GM23338 (cell line): Measurements from ENCODE around the gene ARHGAP12. TPM values are rescaled to one million over a fixed set of nuclear protein-coding genes. Genes with fewer than 3 reads are reported as not detected.

Experiments
- ATAC-seq: fragments of 200-7000 bp; cut with Tn5 transposase; 3 replicates; pipeline ENCODE4 v1.9.1; 2020
- DNase-seq: peaks from one replicate; pipeline ENCODE4 v3.0.0-alpha.2; 2015; ENCODE audit warnings: low spot score
- H2AFZ ChIP-seq: fragments of 200-600 bp; sonication (generic); 2 replicates; pipeline ENCODE4 v1.8.0; 2016; ENCODE audit warnings: antibody characterized with exemption, mild to moderate bottlenecking, moderate library complexity
- H3F3A ChIP-seq: fragments of 200-600 bp; sonication (generic); replicated peaks from 2 replicates; pipeline ENCODE4 v1.8.0; 2017; ENCODE audit warnings: antibody characterized with exemption, mixed run types, low read depth
- H3K27ac ChIP-seq: fragments of 200-600 bp; sonication (generic); 2 replicates; pipeline ENCODE4 v1.6.1; 2016; ENCODE audit warnings: low read depth
- H3K27me3 ChIP-seq: fragments of 200-600 bp; sonication (generic); 2 replicates; pipeline ENCODE4 v1.8.0; 2016; ENCODE audit warnings: mild to moderate bottlenecking, mixed run types, moderate library complexity; ENCODE audit not compliant: insufficient read depth
- H3K36me3 ChIP-seq: fragments of 200-600 bp; sonication (generic); 2 replicates; pipeline ENCODE4 v1.8.0; 2016; ENCODE audit warnings: mild to moderate bottlenecking; ENCODE audit not compliant: insufficient read depth
- H3K4me1 ChIP-seq: fragments of 200-600 bp; sonication (generic); 2 replicates; pipeline ENCODE4 v1.8.0; 2016; ENCODE audit warnings: mild to moderate bottlenecking, moderate library complexity; ENCODE audit not compliant: insufficient read depth
- H3K4me2 ChIP-seq: fragments of 200-600 bp; sonication (generic); 2 replicates; pipeline ENCODE4 v1.7.1; 2017; ENCODE audit warnings: mixed run types
- H3K4me3 ChIP-seq: fragments of 200-600 bp; sonication (generic); 2 replicates; pipeline ENCODE4 v1.6.1; 2016; ENCODE audit warnings: mixed run types
- H3K79me2 ChIP-seq: fragments of 200-600 bp; sonication (generic); replicated peaks from 2 replicates; pipeline ENCODE4 v1.8.0; 2017; ENCODE audit warnings: mild to moderate bottlenecking; ENCODE audit not compliant: insufficient read depth
- H3K9me2 ChIP-seq: fragments of 200-600 bp; sonication (generic); 2 replicates; pipeline ENCODE4 v1.8.0; 2017; ENCODE audit not compliant: insufficient read depth
- H4K20me1 ChIP-seq: fragments of 200-600 bp; sonication (generic); replicated peaks from 2 replicates; pipeline ENCODE4 v1.8.0; 2017; ENCODE audit warnings: mild to moderate bottlenecking; ENCODE audit not compliant: insufficient read depth
- H3K27ac Mint-ChIP-seq: 2 replicates; pipeline ENCODE4 v1.8.0; 2020; ENCODE audit warnings: inconsistent platforms, mild to moderate bottlenecking, moderate library complexity, mixed read lengths
- H3K27me3 Mint-ChIP-seq: 3 replicates; pipeline ENCODE4 v1.8.0; 2022; ENCODE audit warnings: low read depth, mild to moderate bottlenecking, moderate library complexity, mixed read lengths, inconsistent platforms; ENCODE audit not compliant: insufficient read depth, poor library complexity
- H3K36me3 Mint-ChIP-seq: 3 replicates; pipeline ENCODE4 v1.8.0; 2021; ENCODE audit warnings: low read depth, mild to moderate bottlenecking, inconsistent platforms, moderate library complexity, mixed read lengths
- H3K4me1 Mint-ChIP-seq: 3 replicates; pipeline ENCODE4 v1.8.0; 2020; ENCODE audit warnings: mild to moderate bottlenecking, inconsistent platforms, mixed read lengths
- H3K4me3 Mint-ChIP-seq: 3 replicates; pipeline ENCODE4 v1.8.0; 2021; ENCODE audit warnings: moderate library complexity, mild to moderate bottlenecking, inconsistent platforms, mixed read lengths
- H3K9me3 Mint-ChIP-seq: 3 replicates; pipeline ENCODE4 v1.8.0; 2020; ENCODE audit warnings: moderate library complexity, mild to moderate bottlenecking, inconsistent platforms, mixed read lengths
- CTCF ChIP-seq, 2 experiments: fragments of 200-600 bp in 1 of 2; sonication (generic) in 1 of 2; conservative IDR thresholded peaks; 2 replicates each; pipeline versions ENCODE4 v1.5.1 to v1.6.1; 2016 to 2017; ENCODE audit warnings: antibody characterized with exemption in 2 of 2, low read depth in 2 of 2, mild to moderate bottlenecking in 2 of 2, moderate library complexity in 1 of 2
- EZH2phosphoT487 ChIP-seq: fragments of 200-600 bp; sonication (generic); IDR thresholded peaks from one replicate; pipeline ENCODE4 v1.8.1; 2018; ENCODE audit warnings: antibody characterized with exemption; ENCODE audit not compliant: unreplicated experiment
- JUNB ChIP-seq: IDR thresholded peaks from one replicate; pipeline ENCODE4 v1.6.1; 2016; ENCODE audit warnings: antibody characterized with exemption; ENCODE audit not compliant: unreplicated experiment
- POLR2AphosphoS5 ChIP-seq: IDR thresholded peaks from 2 replicates; pipeline ENCODE4 v1.6.1; 2016; ENCODE audit warnings: antibody characterized with exemption, low read depth
- STAT1 ChIP-seq: IDR thresholded peaks from one replicate; pipeline ENCODE4 v1.6.1; 2016; ENCODE audit warnings: antibody characterized with exemption; ENCODE audit not compliant: unreplicated experiment
- ZNF114 ChIP-seq: fragments of 250-450 bp; sonication (Bioruptor Pico); IDR thresholded peaks from 2 replicates; pipeline ENCODE4 v1.5.0; 2020; ENCODE audit warnings: mild to moderate bottlenecking, moderate library complexity
- ZNF462 ChIP-seq: fragments of 250-450 bp; sonication (Bioruptor Pico); IDR thresholded peaks from 2 replicates; pipeline ENCODE4 v1.5.0; 2020; ENCODE audit warnings: mild to moderate bottlenecking, moderate library complexity
- polyA plus RNA-seq: library from polyadenylated mRNA; unstranded; fragments of >200 nt; fragmentation: Nextera tagmentation; extraction: Ambion mirVana; gene quantifications from 2 replicates; pipeline ENCODE4 v1.2.1, GENCODE V29; 2016
- total RNA-seq: library from RNA; depleted of rRNA; stranded (reverse); fragments of >200 nt; shearing (Covaris generic); gene quantifications from 2 replicates; pipeline ENCODE4 v1.2.3, GENCODE V29; 2014
- TF ChIP-seq, protein P1 (sequence below): IDR thresholded peaks from 2 replicates; pipeline ENCODE4 v1.6.1; 2016; ENCODE audit warnings: antibody characterized with exemption

Gene ARHGAP12
- total and polyA plus RNA-seq, 2 experiments from 2014 or later, result 27.5 to 50.7 TPM

DNA sequence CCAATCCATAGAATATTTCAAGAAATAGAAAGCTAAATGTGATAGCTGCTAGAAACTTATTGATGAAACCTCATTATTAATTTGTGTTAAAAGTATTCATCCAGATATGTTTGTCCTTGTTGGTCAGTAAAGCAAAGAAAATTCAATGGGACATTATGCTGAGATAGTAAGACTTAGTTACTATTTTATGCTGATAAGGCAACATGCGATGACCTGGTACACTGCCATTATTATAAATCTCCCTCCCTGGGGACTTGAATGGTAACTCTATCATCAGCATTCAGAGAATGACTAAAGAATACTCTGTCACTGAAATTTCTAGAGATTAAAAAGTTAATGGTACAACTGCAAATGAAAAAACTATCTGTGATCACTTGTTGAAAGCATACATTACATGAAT is 54.9 kb downstream of the ARHGAP12 start:
- H3K36me3 Mint-ChIP-seq, result no peaks in the 10 kb centered on the region
- no peak overlapping the region for H3K27ac Mint-ChIP-seq
- H3K4me3 Mint-ChIP-seq, result no peak overlapping the region
- 0 out of 2 replicates have a peak, but pooled peaks cover 13% of the 10 kb centered on the region for H4K20me1 ChIP-seq
- H3K4me3 ChIP-seq, result no peak overlapping the region
- peaks cover 85% of the 10 kb centered on the region for H3K79me2 ChIP-seq
- H3K9me2 ChIP-seq, result no peaks in the 10 kb centered on the region
- TF ChIP-seq ZNF462, result no peak
- TF ChIP-seq EZH2phosphoT487, result no peak
- no peak for TF ChIP-seq JUNB
- no peak for TF ChIP-seq ZNF114 (CRISPR knock-in tag)
- no peak for TF ChIP-seq POLR2AphosphoS5
- TF ChIP-seq STAT1, result no peak
- TF ChIP-seq, protein P1, sequence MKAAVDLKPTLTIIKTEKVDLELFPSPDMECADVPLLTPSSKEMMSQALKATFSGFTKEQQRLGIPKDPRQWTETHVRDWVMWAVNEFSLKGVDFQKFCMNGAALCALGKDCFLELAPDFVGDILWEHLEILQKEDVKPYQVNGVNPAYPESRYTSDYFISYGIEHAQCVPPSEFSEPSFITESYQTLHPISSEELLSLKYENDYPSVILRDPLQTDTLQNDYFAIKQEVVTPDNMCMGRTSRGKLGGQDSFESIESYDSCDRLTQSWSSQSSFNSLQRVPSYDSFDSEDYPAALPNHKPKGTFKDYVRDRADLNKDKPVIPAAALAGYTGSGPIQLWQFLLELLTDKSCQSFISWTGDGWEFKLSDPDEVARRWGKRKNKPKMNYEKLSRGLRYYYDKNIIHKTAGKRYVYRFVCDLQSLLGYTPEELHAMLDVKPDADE, result no peak
- no peak for TF ChIP-seq CTCF (conservative IDR thresholded peaks at IDR 0.05; ENCODE audit: low read depth in 2 of 2)
- no peaks in the 10 kb centered on the region for H3F3A ChIP-seq
- no peaks in the 10 kb centered on the region for H3K9me3 Mint-ChIP-seq
- no peaks in the 10 kb centered on the region for H3K27me3 ChIP-seq
- ATAC-seq (no peak), DNase-seq (no peak)
- no peak overlapping the region for H2AFZ ChIP-seq
- H3K4me1 ChIP-seq, result peaks cover 34% of the 10 kb centered on the region
- H3K27me3 Mint-ChIP-seq, result peaks cover 2% of the 10 kb centered on the region
- no peak overlapping the region for H3K4me2 ChIP-seq
- no peaks in the 10 kb centered on the region for H3K36me3 ChIP-seq
- H3K4me1 Mint-ChIP-seq, result peaks cover 14% of the 10 kb centered on the region
- no peak overlapping the region for H3K27ac ChIP-seq
